Chondrocyte (in vitro differentiated cells): Measurements from ENCODE around the gene HIRA. TPM values are rescaled to one million over a fixed set of nuclear protein-coding genes. Genes with fewer than 3 reads are reported as not detected.

Source experiments
- DNase-seq: peaks from one replicate; pipeline ENCODE4 v3.0.0; 2021; ENCODE audit warnings: mixed read lengths, low spot score
- H3K27ac Mint-ChIP-seq: one replicate; pipeline ENCODE4 v1.8.0; 2021; ENCODE audit warnings: mild to moderate bottlenecking, moderate library complexity, mixed read lengths; ENCODE audit not compliant: unreplicated experiment
- H3K27me3 Mint-ChIP-seq: 2 replicates; pipeline ENCODE4 v1.8.0; 2021; ENCODE audit warnings: low read depth, mixed read lengths
- H3K36me3 Mint-ChIP-seq: 2 replicates; pipeline ENCODE4 v1.8.0; 2021; ENCODE audit warnings: low read depth, mixed read lengths
- H3K4me1 Mint-ChIP-seq: 2 replicates; pipeline ENCODE4 v1.8.0; 2021; ENCODE audit warnings: low read depth, mild to moderate bottlenecking, mixed read lengths
- H3K4me3 Mint-ChIP-seq: one replicate; pipeline ENCODE4 v1.8.0; 2021; ENCODE audit warnings: mild to moderate bottlenecking, moderate library complexity, mixed read lengths; ENCODE audit not compliant: unreplicated experiment
- H3K9me3 Mint-ChIP-seq: 2 replicates; pipeline ENCODE4 v1.8.0; 2021; ENCODE audit warnings: low read depth, mixed read lengths
- CTCF ChIP-seq: fragments of 200-600 bp; sonication (generic); IDR thresholded peaks from 2 replicates; pipeline ENCODE4 v1.5.0; 2021; ENCODE audit warnings: antibody characterized with exemption, mild to moderate bottlenecking, moderate library complexity
- total RNA-seq: library from RNA; stranded (reverse); gene quantifications from 3 replicates; pipeline ENCODE4 v1.2.1, GENCODE V29; 2021

The HIRA gene
- total RNA-seq, 1 donor from 2014 or later, result 31.8 TPM

- Mint-ChIP-seq H3K36me3 (no peaks in the 10 kb centered on the region), H3K4me1 (peaks cover 68% of the 10 kb centered on the region), H3K4me3 (peak overlapping the region; percentile 88), H3K27ac (peak overlapping the region; percentile 98), H3K27me3 (no peaks in the 10 kb centered on the region), H3K9me3 (no peaks in the 10 kb centered on the region)
- TF ChIP-seq CTCF, result no peak
- DNase-seq, result no peak
Observed at GRCh38 chr22:19290400-19291217, 140.9 kb downstream of the HIRA start.

GRCh38 chr22:19289475-19290161 lies 141.9 kb downstream of the HIRA start:
- H3K4me1 Mint-ChIP-seq, result peaks cover 76% of the 10 kb centered on the region
- H3K27me3 Mint-ChIP-seq, result no peaks in the 10 kb centered on the region
- TF ChIP-seq CTCF, result no peak
- H3K9me3 Mint-ChIP-seq, result no peaks in the 10 kb centered on the region
- H3K27ac Mint-ChIP-seq, result peak overlapping the region; percentile 98
- peak overlapping the region; percentile 88 for H3K4me3 Mint-ChIP-seq
- no peak for DNase-seq
- no peaks in the 10 kb centered on the region for H3K36me3 Mint-ChIP-seq

- no peak for DNase-seq
- no peaks in the 10 kb centered on the region for H3K9me3 Mint-ChIP-seq
- peaks cover 79% of the 10 kb centered on the region for H3K4me1 Mint-ChIP-seq
- H3K4me3 Mint-ChIP-seq, result peak overlapping the region; percentile 19
- no peak for TF ChIP-seq CTCF
- no peaks in the 10 kb centered on the region for H3K27me3 Mint-ChIP-seq
- peak overlapping the region; percentile 98 for H3K27ac Mint-ChIP-seq
- peaks cover 3% of the 10 kb centered on the region for H3K36me3 Mint-ChIP-seq
Observed at GRCh38 chr22:19287889-19288288, 143.6 kb downstream of the HIRA start.

GRCh38 chr22:19287076-19287707 lies 144.3 kb downstream of the HIRA start:
- Mint-ChIP-seq H3K27ac (peak overlapping the region; percentile 98), H3K4me1 (peaks cover 72% of the 10 kb centered on the region)
- DNase-seq, result no peak

More at GRCh38 chr22:19287076-19287707, 144.3 kb downstream of the HIRA start:
- Mint-ChIP-seq H3K27me3 (no peaks in the 10 kb centered on the region), H3K9me3 (no peaks in the 10 kb centered on the region), H3K36me3 (peaks cover 3% of the 10 kb centered on the region), H3K4me3 (peak overlapping the region; percentile 55)
- no peak for TF ChIP-seq CTCF
